GM19328 (cell line): Measurements from ENCODE around the gene CYP26C1.

Source experiments
- ATAC-seq: cut with Tn5 transposase; IDR thresholded peaks from one replicate; pipeline ENCODE4 v1.9.1; 2021; ENCODE audit warnings: mild to moderate bottlenecking, moderate library complexity; ENCODE audit not compliant: unreplicated experiment

The CYP26C1 gene

GRCh38 chr10:93063977-93064660 is 3.5 kb downstream of the CYP26C1 start:
- ATAC-seq, result no peak

- no peak for ATAC-seq
These were observed 4.5 kb downstream of the CYP26C1 start for GRCh38 chr10:93064874-93065660.

GRCh38 chr10:93065675-93066543 is 5.3 kb downstream of the CYP26C1 start:
- ATAC-seq, result no peak

- ATAC-seq, result no peak
These were observed 5.9 kb downstream of the CYP26C1 start for GRCh38 chr10:93066544-93066913.

GRCh38 chr10:93067443-93068365 is 7.1 kb downstream of the CYP26C1 start:
- ATAC-seq, result no peak

- no peak for ATAC-seq
These were observed 8.0 kb downstream of the CYP26C1 start for GRCh38 chr10:93068411-93069244.

GRCh38 chr10:93069245-93069561 is 8.6 kb downstream of the CYP26C1 start:
- no peak for ATAC-seq

- ATAC-seq, result no peak
These were observed 10.0 kb downstream of the CYP26C1 start for GRCh38 chr10:93070378-93071176.

GRCh38 chr10:93071177-93071472 is 10.5 kb downstream of the CYP26C1 start:
- ATAC-seq, result no peak

GRCh38 chr10:93071674-93072224 is 11.2 kb downstream of the CYP26C1 start:
- no peak for ATAC-seq

- ATAC-seq, result no peak
These were observed 11.7 kb downstream of the CYP26C1 start for GRCh38 chr10:93072225-93072712.

- no peak for ATAC-seq
These were observed 12.3 kb downstream of the CYP26C1 start for GRCh38 chr10:93072713-93073538.

GRCh38 chr10:93073539-93074146 is 13.0 kb downstream of the CYP26C1 start, which contains the start of gene CYP26A1:
Gene CYP26A1 (plus strand): TSS chr10:93073893. CDS start chr10:93073935, 42 bp downstream.
- no peak for ATAC-seq

GRCh38 chr10:93074147-93074596 is 13.6 kb downstream of the CYP26C1 start:
- ATAC-seq, result no peak

GRCh38 chr10:93074597-93075368 is 14.2 kb downstream of the CYP26C1 start:
- ATAC-seq, result no peak
